GM21515 (cell line): Measurements from ENCODE around the gene PCDHGA1.

Experiments
- ATAC-seq: cut with Tn5 transposase; IDR thresholded peaks from one replicate; pipeline ENCODE4 v1.9.1; 2021; ENCODE audit not compliant: unreplicated experiment

The PCDHGA1 gene

DNA sequence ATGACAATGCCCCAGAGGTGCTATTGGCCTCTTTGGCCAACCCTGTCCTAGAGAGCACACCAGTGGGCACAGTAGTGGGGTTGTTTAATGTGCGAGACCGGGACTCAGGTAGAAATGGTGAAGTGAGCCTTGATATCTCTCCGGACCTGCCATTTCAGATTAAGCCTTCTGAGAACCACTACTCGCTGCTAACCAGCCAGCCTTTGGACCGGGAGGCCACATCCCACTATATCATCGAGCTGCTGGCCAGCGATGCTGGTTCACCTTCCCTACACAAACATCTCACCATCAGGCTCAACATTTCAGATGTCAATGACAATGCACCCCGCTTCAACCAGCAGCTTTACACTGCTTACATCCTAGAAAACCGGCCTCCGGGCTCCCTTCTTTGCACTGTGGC is 160.0 kb downstream of the PCDHGA1 start:
- no peak for ATAC-seq

DNA sequence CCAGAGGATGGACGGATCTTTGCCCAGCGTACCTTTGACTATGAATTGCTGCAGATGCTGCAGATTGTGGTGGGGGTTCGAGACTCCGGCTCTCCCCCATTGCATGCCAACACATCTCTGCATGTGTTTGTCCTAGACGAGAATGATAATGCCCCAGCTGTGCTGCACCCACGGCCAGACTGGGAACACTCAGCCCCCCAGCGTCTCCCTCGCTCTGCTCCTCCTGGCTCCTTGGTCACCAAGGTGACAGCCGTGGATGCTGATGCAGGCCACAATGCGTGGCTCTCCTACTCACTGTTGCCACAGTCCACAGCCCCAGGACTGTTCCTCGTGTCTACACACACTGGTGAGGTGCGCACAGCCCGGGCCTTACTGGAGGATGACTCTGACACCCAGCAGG is 160.5 kb downstream of the PCDHGA1 start:
- ATAC-seq, result no peak

DNA sequence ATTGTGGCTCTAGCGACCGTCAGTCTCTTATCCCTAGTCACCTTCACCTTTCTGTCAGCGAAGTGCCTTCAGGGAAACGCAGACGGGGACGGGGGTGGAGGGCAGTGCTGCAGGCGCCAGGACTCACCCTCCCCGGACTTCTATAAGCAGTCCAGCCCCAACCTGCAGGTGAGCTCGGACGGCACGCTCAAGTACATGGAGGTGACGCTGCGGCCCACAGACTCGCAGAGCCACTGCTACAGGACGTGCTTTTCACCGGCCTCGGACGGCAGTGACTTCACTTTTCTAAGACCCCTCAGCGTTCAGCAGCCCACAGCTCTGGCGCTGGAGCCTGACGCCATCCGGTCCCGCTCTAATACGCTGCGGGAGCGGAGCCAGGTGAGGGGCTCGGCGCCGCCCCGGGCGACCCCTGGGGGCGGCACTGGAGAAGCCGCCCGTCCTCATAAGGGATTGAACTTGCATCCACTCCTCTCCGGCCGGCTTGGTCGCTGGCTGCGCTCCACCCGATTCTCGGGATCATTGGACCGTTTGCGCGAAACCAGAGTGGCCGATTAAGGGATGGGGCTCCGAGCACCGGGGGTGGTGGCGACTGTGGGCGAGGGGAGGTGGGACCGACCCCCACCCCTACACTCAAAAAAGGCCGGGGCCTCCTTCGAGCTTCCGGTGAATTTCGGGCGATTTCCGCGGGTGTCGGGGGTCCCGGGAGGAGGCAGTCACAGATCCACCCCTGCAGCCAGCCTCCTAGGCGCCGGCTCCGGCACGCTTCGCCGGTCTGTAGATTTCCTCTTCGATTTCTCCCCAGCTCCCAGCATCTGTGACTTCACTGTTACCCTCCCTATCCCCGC is 161.2 kb downstream of the PCDHGA1 start:
- no peak for ATAC-seq

DNA sequence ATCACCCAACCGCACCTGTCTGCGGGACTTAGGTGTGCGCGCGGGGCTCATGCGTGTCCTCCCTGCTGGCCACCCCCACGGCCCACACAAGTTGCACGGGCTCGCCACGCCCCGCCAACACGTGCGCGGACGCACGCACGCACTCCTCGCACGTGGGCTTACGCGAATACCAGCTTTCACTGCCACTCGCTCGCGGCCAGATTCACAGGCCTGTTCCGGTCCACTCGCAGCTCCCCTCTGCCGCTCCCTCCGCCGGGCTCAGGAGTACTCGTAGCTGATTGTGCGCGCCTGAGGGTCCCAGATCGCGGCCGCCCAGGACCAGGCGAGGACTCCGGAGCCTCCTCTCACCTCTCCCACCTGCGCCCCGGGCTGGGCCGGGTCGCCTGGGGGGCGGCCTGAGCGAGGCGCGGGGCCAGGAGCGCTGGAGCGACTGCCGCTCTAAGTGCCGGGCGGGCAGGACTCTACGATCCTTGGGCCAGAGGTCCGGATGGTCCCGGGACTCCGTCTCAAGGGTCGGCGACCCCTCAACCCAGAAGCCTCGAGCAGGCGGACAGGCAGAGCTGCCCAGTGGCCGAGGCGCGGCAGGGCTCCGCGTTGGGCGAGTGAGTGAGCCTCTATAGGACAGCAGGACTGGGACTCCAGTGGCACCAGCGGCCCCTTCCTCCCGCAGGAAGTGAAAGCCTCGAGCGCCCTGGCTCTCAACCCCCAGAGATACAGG is 162.0 kb downstream of the PCDHGA1 start:
- ATAC-seq, result peak; percentile 52

DNA sequence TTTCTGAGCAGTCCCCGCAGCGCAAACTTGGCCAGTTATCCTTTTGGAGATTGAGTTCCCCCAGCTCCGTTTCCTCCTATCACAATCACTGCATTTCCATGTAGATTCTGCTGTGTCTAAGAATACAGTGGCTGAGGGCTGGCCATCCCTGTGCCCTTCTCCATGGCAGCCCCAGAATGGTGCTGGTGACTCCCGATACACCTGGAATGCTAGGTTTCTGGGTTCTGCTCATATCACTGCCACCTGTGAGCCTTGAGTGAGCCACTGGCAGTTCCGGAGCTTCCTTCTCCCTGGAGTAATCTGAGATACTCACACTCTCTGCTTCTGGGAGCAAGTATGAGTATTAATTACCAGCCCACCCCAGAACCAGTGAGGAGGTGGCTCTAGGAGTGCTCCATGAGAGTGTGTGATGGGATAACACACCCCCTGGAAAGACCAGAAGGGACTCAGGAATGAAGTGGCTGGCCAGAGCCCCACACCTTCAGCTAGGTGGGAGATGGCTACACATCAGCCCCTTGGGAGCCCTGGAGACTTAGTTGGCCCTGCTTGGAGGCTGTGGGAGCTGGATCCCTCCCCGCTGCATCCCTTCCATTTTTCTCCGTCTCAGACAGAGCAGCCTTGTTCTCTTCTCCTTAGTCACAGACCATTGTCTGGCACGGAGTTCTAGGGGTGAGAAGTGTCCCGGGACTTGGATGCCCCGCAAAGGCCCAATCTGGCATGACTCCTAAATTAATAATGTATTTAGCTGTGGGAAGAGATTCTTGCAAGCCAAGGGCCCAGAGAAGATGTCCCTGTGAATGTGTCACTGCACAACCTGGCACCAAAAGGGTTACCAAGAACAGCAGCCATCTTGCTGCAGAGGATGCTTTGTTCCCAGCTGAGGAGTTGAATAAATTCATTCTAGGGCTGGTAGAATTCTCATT is 163.4 kb downstream of the PCDHGA1 start:
- no peak for ATAC-seq

DNA sequence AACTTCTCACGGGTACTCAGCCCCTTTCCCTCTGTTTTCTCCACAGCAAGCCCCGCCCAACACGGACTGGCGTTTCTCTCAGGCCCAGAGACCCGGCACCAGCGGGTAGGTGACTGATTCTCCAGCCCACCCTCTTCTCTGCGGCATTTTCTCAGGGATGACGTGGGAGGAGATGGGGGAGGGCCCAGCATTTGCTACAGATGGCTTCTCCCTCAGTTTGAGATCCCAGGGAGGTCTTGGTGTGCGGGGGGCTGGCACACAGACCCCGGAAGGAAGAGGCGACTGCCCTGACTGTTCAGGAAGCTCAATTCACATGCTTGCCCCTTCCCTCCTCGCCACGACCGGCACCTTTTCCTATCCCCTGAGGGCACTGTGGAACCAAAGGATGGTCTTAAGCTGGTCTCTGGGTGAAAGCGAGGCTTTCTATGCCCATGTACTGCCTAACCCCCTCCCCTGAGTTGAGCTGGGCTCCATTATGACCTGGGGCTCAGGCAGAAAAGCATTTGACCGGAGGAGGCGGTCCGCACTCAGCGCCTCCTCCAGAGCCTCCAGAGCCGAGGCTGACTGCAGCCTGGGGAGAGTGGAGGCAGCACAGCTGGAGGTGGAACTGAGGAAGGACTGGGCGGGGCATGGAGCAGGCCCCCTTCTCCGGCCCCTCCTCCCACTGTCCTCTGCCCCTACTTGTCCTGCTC is 164.6 kb downstream of the PCDHGA1 start:
- no peak for ATAC-seq

DNA sequence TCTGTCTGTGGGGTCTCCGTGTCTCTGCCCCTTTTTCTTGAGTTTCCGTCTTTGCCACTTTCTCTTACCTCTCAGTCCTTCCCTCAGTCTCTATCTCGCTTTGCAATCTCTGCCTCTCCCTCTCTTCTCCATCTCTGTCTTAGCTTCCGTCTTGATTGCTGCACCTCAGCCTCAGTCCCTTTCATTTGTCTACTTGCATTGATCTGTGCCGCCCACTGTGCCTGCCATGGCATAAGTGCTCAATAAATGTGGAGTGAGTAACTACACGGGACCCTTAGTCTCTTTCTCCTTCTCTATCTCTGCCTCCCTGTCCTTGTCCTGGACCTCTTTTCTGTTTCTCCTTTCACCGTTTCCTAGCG is 165.1 kb downstream of the PCDHGA1 start:
- ATAC-seq, result no peak

DNA sequence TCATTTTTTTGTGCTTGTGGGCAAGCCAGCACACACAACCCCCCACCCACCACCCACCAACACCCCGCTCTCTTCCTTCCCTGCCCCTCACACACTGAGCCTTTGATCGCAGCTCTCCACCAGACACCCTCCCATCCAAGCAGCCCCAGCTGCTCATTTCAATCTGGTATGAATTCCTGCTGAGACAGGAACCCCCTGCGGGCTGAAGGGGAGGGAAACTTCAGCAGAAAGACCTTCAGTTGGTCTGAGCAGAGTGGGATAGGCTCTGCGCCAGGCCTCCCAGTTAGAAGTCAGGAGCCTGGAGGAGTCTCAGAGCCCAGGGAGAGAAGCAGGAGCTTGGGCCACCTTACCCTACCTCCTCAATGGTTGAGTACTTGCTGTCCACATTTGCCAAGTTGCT is 165.7 kb downstream of the PCDHGA1 start:
- no peak for ATAC-seq

DNA sequence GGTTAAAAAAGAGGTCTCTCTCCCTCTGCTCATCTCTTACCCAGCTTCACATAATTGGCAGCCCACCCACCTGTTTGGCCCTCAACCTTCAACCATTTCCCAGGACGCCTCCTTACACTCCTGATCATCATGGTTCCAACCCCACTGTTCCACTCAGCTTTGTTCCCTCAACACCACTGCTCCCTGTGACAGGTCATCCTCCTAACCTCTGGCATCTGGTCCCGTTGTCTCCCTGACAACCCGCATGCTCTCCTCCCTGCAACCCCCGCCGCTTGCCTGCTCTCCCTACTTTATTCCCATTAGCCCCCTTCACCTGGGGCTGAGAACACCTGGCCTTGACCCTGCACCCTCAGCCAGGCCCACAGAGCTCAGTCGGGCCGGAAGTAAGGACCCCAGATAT is 171.4 kb downstream of the PCDHGA1 start:
- ATAC-seq, result no peak

DNA sequence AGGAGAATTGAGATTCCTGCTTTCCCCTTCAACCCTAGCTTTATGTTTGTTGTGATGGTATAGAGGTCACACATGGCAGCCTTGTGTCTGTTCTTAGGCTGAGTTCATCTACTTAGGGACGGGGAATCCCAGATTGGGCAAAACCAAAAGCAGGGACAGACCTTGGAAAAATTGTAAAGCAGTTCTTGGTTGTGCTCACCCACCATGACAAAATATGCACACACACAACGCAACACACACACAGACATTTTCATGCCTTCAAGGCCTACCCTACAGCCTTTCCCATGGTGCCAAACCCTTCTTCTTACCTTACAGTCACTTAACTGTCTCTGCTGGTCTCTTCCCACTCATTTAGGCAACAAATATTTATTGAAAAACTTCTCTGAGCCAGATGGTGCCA is 173.4 kb downstream of the PCDHGA1 start:
- no peak for ATAC-seq

DNA sequence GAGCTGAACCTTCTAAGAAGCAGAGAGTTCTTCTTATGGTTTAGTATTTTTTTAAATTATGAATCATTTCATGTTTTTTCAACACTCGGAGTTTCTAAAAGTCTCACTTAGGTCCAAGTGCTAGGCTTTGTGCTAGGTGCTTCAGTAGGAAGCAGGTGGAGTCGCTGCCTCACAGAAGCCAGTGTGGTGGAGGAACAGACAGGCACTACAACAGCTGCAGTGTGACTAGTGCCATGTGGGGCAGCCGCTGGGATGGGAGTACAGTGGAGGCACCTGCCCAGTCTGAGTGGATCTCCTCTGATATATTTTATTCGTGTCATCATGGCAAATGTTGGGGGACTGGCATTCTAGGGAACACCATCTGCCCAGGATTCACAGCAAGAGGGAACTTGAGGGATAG is 173.9 kb downstream of the PCDHGA1 start:
- no peak for ATAC-seq

DNA sequence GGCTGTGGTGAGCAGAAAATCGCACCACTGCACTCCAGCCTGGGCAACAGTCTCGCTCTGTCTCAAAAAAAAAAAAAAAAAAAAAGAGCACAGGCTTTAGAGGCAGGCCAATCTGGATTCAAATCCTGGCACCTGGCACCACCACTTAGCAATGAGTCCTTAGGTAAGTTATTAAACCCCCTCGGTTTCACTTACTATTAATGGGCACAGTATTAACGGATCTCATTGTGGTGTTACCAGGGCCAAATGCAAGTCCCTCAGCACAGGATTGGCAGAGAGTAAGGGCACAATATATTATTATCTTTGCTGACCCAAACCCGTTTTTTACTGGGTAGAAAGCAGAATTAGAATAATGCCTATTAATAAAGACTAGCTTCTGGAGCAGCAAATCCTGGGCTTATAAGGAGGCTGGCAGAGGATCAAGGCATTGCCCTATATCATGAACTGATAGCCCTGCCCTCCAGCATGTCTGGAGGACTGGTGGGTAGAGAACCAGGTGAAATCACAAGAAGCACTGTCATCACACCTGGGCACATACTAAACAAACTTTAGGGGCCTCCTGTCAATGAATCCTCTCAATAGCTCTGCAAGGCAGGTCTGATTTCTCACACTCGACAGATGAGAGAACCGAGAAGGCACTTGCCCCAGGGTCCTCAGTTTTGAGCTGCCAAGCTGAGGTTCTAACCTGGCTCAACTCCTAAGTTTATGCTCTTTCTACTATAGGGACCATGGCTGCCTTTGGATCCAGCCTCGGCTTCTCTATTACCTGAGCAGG is 176.3 kb downstream of the PCDHGA1 start:
- ATAC-seq, result no peak

DNA sequence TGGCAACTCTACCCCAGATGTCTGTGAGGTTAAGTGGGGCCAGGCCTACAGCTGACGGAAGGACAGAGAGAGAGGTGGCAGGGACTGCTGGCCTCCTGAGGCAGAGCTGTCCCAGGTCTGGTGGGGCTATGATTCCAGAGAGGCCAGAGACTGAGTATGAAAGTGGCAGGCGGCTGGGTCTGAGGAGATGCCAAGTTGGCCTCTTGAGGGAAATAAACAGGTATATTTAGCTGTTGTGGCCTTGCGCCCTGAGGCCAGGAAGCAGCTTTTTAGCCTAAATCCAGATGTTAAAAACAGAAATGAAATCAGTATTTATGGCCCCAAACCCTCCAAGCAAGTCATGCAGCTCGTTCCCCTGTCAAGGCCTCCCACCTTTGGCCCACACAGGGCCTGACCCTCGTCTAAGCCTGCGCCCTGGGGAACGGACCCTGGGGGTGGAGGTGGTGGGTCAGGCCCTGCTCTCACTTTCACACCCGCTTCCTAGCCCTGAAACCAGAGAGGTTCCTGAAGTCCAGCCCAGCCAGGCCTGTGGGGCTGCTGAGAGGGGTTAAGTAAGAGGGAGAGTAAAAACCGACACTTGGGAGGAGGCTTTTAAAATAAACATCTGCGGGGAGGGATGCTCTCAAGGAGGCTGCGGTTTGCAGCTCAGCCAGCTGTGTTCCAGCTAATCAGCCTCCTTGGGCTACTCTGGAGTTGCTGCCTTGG is 177.2 kb downstream of the PCDHGA1 start:
- peak; percentile 44 for ATAC-seq

DNA sequence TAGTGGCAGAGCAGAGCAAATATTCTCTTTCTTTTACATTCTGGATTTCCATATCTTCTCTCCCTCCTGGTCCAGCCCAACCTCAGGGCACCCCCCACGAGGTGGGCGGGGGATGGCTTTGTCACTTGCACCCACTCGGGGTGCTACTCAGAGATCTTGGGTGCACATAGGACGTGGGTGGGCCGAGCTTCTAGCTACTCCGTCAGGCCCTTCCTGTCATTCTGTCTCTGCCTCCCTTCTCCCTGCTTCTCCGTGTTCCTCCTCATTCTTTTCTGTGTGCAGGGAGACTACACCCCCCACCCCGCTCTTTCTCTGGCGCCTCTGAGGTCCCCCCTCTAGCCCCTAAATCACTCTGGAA is 178.1 kb downstream of the PCDHGA1 start:
- ATAC-seq, result no peak

DNA sequence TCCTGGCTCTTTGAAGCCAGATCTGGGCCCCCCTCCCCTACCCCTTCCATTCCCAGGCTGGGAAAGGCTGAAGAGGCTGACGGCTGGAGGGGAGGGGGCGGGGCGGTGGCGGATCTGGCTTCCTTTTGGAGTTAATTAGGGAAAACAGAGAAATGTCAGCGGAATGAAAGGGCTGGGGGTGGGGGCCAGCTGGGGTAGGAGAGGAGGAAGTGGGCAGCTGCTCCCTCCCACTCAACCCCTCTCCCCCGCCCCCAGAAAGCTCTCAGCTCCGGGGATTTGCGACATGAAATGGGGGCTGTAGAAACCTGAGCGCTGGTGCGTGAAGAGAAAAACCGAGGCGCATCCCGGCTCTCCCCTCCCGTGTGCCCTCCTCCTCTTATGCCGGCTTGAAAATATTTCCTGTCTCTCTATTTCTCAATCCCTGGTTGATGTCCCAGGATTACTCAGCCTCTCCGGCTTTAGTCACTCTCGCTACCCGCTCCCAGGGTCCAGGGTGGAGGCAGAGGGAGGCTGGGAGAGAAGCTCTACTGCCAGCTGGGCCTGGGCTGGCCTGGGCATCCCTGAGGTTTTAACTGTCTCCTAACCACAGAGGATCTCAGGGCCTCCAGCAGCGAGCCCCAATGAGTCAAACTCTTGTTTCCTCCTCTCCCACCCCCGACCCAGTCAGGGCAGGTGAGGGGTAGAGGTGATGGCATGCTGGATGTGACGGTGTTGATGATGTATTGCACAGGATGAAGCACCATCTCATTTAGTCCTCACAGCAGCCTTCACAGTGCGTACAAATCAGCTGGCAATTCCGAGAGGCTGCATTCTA is 178.7 kb downstream of the PCDHGA1 start:
- ATAC-seq, result no peak

DNA sequence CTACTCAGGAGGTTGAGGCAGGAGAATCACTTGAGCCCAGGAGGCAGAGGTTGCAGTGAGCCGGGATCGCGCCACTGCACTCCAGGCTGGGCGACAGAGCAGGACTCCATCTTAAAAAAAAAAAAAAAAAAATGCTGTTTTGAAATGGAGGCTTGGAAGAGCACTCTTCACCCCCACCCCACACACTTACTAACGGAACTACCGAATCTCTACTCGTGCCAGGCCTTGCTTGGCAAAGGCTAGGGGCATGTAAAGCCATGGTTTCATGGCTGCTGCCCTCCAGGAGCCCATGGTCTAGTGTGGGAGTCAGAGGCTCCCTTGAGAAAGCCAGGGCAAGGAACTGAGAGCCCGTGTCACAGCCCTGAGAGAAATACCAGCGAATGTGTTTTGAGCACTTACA is 179.8 kb downstream of the PCDHGA1 start:
- ATAC-seq, result no peak

DNA sequence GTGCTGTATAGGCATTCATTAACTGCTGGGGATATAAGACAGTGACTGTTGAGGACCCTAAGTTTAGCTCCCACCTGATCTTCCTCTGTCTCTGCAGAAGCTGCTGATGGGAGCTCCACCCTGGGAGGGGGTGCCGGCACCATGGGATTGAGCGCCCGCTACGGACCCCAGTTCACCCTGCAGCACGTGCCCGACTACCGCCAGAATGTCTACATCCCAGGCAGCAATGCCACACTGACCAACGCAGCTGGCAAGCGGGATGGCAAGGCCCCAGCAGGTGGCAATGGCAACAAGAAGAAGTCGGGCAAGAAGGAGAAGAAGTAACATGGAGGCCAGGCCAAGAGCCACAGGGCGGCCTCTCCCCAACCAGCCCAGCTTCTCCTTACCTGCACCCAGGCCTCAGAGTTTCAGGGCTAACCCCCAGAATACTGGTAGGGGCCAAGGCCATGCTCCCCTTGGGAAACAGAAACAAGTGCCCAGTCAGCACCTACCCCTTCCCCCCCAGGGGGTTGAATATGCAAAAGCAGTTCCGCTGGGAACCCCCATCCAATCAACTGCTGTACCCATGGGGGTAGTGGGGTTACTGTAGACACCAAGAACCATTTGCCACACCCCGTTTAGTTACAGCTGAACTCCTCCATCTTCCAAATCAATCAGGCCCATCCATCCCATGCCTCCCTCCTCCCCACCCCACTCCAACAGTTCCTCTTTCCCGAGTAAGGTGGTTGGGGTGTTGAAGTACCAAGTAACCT is 180.7 kb downstream of the PCDHGA1 start:
- peak; percentile 30 for ATAC-seq

DNA sequence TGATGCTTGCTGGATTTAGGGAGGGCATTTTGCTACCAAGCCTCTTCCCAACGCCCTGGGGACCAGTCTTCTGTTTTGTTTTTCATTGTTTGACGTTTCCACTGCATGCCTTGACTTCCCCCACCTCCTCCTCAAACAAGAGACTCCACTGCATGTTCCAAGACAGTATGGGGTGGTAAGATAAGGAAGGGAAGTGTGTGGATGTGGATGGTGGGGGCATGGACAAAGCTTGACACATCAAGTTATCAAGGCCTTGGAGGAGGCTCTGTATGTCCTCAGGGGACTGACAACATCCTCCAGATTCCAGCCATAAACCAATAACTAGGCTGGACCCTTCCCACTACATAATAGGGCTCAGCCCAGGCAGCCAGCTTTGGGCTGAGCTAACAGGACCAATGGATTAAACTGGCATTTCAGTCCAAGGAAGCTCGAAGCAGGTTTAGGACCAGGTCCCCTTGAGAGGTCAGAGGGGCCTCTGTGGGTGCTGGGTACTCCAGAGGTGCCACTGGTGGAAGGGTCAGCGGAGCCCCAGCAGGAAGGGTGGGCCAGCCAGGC is 181.5 kb downstream of the PCDHGA1 start:
- ATAC-seq, result no peak
